Fibroblast of pulmonary artery (primary cell): ENCODE measurements around the gene CPLX3.
A peak's percentile ranks its signal among the peaks of the same experiment; 100 is the strongest.

ENCODE experiments used
- DNase-seq: peaks from one replicate; pipeline ENCODE4 v3.0.0-alpha.2; 2010; ENCODE audit warnings: low read depth
- H3K4me3 ChIP-seq: replicated peaks from 2 replicates; pipeline ENCODE4 v1.5.1; 2011; ENCODE audit warnings: low read depth, mild to moderate bottlenecking, control low read depth, low read length, moderate library complexity
- CTCF ChIP-seq: IDR thresholded peaks from 2 replicates; pipeline ENCODE4 v1.5.1; 2011; ENCODE audit warnings: mild to moderate bottlenecking, control low read depth, low read length, inconsistent platforms; ENCODE audit errors: missing control alignments

Gene CPLX3

GRCh38 chr15:74826364-74826819, at the start of gene CPLX3:
Gene CPLX3 (plus strand): TSS chr15:74826627. CDS start chr15:74826704, 77 bp downstream.
- TF ChIP-seq CTCF = no peak
- no peak for DNase-seq
- no peak within 1 kb of the TSS for H3K4me3 ChIP-seq

- no peak for TF ChIP-seq CTCF
- DNase-seq = no peak
- no peak overlapping the region for H3K4me3 ChIP-seq
These were observed 49.3 kb upstream of the CPLX3 start for GRCh38 chr15:74776821-74777768.

- no peak overlapping the region for H3K4me3 ChIP-seq
- no peak for TF ChIP-seq CTCF
- no peak for DNase-seq
These were observed 48.4 kb upstream of the CPLX3 start for GRCh38 chr15:74777769-74778598.

- TF ChIP-seq CTCF = no peak
- no peak overlapping the region for H3K4me3 ChIP-seq
- no peak for DNase-seq
These were observed 47.8 kb upstream of the CPLX3 start for GRCh38 chr15:74778599-74778970.

GRCh38 chr15:74779162-74779648, 47.2 kb upstream of the CPLX3 start:
- no peak for TF ChIP-seq CTCF
- DNase-seq = no peak
- no peak overlapping the region for H3K4me3 ChIP-seq

- no peak overlapping the region for H3K4me3 ChIP-seq
- DNase-seq = peak; percentile 34
- TF ChIP-seq CTCF = no peak
These were observed 45.6 kb upstream of the CPLX3 start for GRCh38 chr15:74780523-74781430.
